Astrocyte (in vitro differentiated cells and primary cell): ENCODE measurements around the gene AIFM1. TPM values are rescaled to one million over a fixed set of nuclear protein-coding genes. Genes with fewer than 3 reads are reported as not detected.

ENCODE experiments used
- DNase-seq: peaks from one replicate; pipeline ENCODE4 v3.0.0-alpha.2; 2010; ENCODE audit warnings: low read depth
- FAIRE-seq: peaks from 2 replicates; lab custom pipeline; 2011; peaks lifted over from hg19 to GRCh38; lab: Jason Lieb, UNC
- H2AFZ ChIP-seq: 2 replicates; pipeline ENCODE4 v1.6.0; 2012; ENCODE audit warnings: low read depth, low read length, inconsistent platforms
- H3K27ac ChIP-seq: 2 replicates; pipeline ENCODE4 v1.5.1; 2011; ENCODE audit warnings: low read depth, low read length, inconsistent platforms
- H3K27me3 ChIP-seq: 2 replicates; pipeline ENCODE4 v1.6.0; 2011; ENCODE audit warnings: low read length, inconsistent platforms; ENCODE audit not compliant: insufficient read depth
- H3K36me3 ChIP-seq: 2 replicates; pipeline ENCODE4 v1.5.1; 2011; ENCODE audit warnings: low read length, inconsistent platforms; ENCODE audit not compliant: insufficient read depth
- H3K4me1 ChIP-seq: 2 replicates; pipeline ENCODE4 v1.5.1; 2011; ENCODE audit warnings: low read length, inconsistent platforms; ENCODE audit not compliant: insufficient read depth
- H3K4me2 ChIP-seq: 2 replicates; pipeline ENCODE4 v1.6.0; 2012; ENCODE audit warnings: low read length, inconsistent platforms
- H3K4me3 ChIP-seq: 2 replicates; pipeline ENCODE4 v1.5.1; 2011; ENCODE audit warnings: low read depth, mild to moderate bottlenecking, low read length, inconsistent platforms; ENCODE audit not compliant: insufficient read depth
- H3K79me2 ChIP-seq: 2 replicates; pipeline ENCODE4 v1.6.0; 2012; ENCODE audit warnings: mild to moderate bottlenecking, low read length, inconsistent platforms; ENCODE audit not compliant: insufficient read depth
- H3K9ac ChIP-seq: 2 replicates; pipeline ENCODE4 v1.6.0; 2012; ENCODE audit warnings: mild to moderate bottlenecking, low read length, inconsistent platforms
- H3K9me3 ChIP-seq: 2 replicates; pipeline ENCODE4 v1.5.1; 2012; ENCODE audit warnings: low read depth, mild to moderate bottlenecking, low read length, inconsistent platforms; ENCODE audit not compliant: insufficient read depth
- H4K20me1 ChIP-seq: 2 replicates; pipeline ENCODE4 v1.6.0; 2012; ENCODE audit warnings: low read length, inconsistent platforms; ENCODE audit not compliant: insufficient read depth
- H3K27ac Mint-ChIP-seq: one replicate; pipeline ENCODE4 v1.8.0; 2021; ENCODE audit warnings: mild to moderate bottlenecking, mixed read lengths; ENCODE audit not compliant: unreplicated experiment
- H3K27me3 Mint-ChIP-seq: one replicate; pipeline ENCODE4 v1.8.0; 2021; ENCODE audit warnings: low read depth, mixed read lengths; ENCODE audit not compliant: unreplicated experiment
- H3K36me3 Mint-ChIP-seq: one replicate; pipeline ENCODE4 v1.8.0; 2021; ENCODE audit warnings: low read depth, mixed read lengths; ENCODE audit not compliant: unreplicated experiment
- H3K4me1 Mint-ChIP-seq: one replicate; pipeline ENCODE4 v1.8.0; 2021; ENCODE audit warnings: low read depth, mixed read lengths; ENCODE audit not compliant: unreplicated experiment
- H3K4me3 Mint-ChIP-seq: one replicate; pipeline ENCODE4 v1.8.0; 2021; ENCODE audit warnings: mild to moderate bottlenecking, moderate library complexity, mixed read lengths; ENCODE audit not compliant: unreplicated experiment
- H3K9me3 Mint-ChIP-seq: one replicate; pipeline ENCODE4 v1.8.0; 2021; ENCODE audit warnings: mild to moderate bottlenecking, mixed read lengths; ENCODE audit not compliant: unreplicated experiment
- EZH2 ChIP-seq: IDR thresholded peaks from 2 replicates; pipeline ENCODE4 v1.6.1; 2012; ENCODE audit warnings: mild to moderate bottlenecking, low read length, inconsistent platforms; ENCODE audit not compliant: insufficient read depth
- total RNA-seq: library from RNA; stranded (reverse); gene quantifications from 2 replicates; pipeline ENCODE4 v1.2.1, GENCODE V29; 2021
- TF ChIP-seq, protein P1 (sequence below): IDR thresholded peaks from 2 replicates; pipeline ENCODE4 v1.5.1; 2011; ENCODE audit warnings: low read depth, mild to moderate bottlenecking, inconsistent platforms, low read length, moderate library complexity; ENCODE audit not compliant: insufficient read depth

AIFM1 gene
- total RNA-seq, 1 donor from 2014 or later, result 38.1 TPM

DNA sequence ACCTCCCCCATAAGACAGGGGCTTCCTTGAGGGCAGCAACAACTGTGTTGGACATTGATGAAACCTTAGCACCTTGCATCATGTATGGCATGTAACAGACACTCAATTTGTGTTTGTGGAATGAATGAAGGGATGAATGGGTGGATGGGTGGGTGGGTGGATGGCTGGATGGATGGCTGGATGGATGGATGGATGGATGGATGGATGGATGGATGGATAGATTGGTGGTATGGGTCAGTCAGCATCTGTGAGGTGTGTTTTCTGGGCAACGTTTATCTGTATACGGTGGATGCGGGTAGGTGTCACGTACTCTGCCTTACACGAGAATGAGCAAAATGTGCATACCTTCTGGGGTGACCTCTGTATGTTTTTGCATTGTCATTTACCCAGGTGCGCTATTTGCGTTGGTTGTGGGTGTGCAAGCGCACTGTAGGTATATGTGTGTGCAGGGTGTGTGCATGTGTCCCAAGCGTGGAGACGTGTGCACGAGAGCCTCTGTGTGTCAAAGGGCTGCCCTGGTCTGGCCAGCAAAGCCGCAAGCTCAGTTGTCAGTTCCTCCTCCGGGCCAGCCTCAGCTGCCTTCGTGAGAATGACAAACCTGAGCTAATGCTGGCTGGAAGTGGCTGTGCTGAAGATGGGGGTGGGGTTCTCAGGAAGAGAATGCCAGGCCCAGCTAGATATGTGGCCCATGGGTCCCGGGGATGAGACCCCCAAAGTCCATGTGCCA, 81.8 kb downstream of the AIFM1 start:
- Histone ChIP-seq H3K79me2 (peaks cover 29% of the 10 kb centered on the region), H4K20me1 (peaks cover 55% of the 10 kb centered on the region), H2AFZ (no peak overlapping the region), H3K4me1 (peaks cover 8% of the 10 kb centered on the region), H3K4me2 (no peak overlapping the region), H3K9me3 (no peaks in the 10 kb centered on the region), H3K27me3 (no peaks in the 10 kb centered on the region), H3K36me3 (no peaks in the 10 kb centered on the region), H3K4me3 (no peak overlapping the region), H3K27ac (no peak overlapping the region), H3K9ac (no peak overlapping the region)
- H3K4me1 Mint-ChIP-seq, result peaks cover 41% of the 10 kb centered on the region
- H3K36me3 Mint-ChIP-seq, result peaks cover 8% of the 10 kb centered on the region
- H3K27ac Mint-ChIP-seq, result peak overlapping the region; percentile 14
- no peaks in the 10 kb centered on the region for H3K27me3 Mint-ChIP-seq
- TF ChIP-seq EZH2, result no peak
- TF ChIP-seq, protein P1, sequence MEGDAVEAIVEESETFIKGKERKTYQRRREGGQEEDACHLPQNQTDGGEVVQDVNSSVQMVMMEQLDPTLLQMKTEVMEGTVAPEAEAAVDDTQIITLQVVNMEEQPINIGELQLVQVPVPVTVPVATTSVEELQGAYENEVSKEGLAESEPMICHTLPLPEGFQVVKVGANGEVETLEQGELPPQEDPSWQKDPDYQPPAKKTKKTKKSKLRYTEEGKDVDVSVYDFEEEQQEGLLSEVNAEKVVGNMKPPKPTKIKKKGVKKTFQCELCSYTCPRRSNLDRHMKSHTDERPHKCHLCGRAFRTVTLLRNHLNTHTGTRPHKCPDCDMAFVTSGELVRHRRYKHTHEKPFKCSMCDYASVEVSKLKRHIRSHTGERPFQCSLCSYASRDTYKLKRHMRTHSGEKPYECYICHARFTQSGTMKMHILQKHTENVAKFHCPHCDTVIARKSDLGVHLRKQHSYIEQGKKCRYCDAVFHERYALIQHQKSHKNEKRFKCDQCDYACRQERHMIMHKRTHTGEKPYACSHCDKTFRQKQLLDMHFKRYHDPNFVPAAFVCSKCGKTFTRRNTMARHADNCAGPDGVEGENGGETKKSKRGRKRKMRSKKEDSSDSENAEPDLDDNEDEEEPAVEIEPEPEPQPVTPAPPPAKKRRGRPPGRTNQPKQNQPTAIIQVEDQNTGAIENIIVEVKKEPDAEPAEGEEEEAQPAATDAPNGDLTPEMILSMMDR, result no peak
- H3K9me3 Mint-ChIP-seq, result peaks cover 2% of the 10 kb centered on the region
- no peak for DNase-seq
- FAIRE-seq, result no peak
- no peak overlapping the region for H3K4me3 Mint-ChIP-seq

DNA sequence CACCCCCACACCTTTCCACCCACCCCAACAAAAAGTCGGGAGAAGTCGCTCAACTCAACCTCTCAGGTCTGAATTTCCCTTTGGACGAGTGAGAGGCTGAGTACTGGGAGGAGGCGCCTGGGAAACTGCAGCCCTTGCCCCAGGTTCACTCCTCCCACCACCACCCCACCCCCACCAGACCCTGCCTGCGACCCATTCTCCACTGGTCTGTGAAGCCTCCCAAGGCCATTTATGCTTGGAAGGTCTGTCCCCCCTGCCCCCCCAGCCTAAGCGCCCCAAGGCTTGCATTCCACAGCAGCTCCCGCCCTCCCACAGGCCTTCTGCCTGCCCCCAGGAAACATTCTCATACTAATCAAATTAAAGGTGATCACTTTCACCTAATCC, 82.5 kb downstream of the AIFM1 start:
- Histone ChIP-seq H4K20me1 (peaks cover 55% of the 10 kb centered on the region), H3K4me1 (peaks cover 8% of the 10 kb centered on the region), H2AFZ (no peak overlapping the region), H3K4me3 (no peak overlapping the region), H3K36me3 (no peaks in the 10 kb centered on the region), H3K27me3 (no peaks in the 10 kb centered on the region), H3K4me2 (no peak overlapping the region), H3K9ac (no peak overlapping the region), H3K79me2 (peaks cover 26% of the 10 kb centered on the region), H3K9me3 (no peaks in the 10 kb centered on the region), H3K27ac (no peak overlapping the region)
- TF ChIP-seq, protein P1, result no peak
- TF ChIP-seq EZH2, result no peak
- Mint-ChIP-seq H3K27me3 (no peaks in the 10 kb centered on the region), H3K4me3 (no peak overlapping the region), H3K4me1 (peaks cover 41% of the 10 kb centered on the region), H3K36me3 (peaks cover 8% of the 10 kb centered on the region), H3K9me3 (peaks cover 2% of the 10 kb centered on the region), H3K27ac (peak overlapping the region; percentile 14)
- FAIRE-seq (no peak), DNase-seq (no peak)
